Neural progenitor cell (in vitro differentiated cells): ENCODE data around the gene KRT9. TPM values are rescaled to one million over a fixed set of nuclear protein-coding genes. Genes with fewer than 3 reads are reported as not detected.
A peak's percentile ranks its signal among the peaks of the same experiment; 100 is the strongest.

ENCODE experiments used
- DNase-seq: peaks from one replicate; pipeline ENCODE4 v3.0.0-alpha.2; 2016; ENCODE audit warnings: low spot score
- H2AFZ ChIP-seq: fragments of 200-600 bp; sonication (generic); replicated peaks from 2 replicates; pipeline ENCODE4 v1.6.1; 2016; ENCODE audit warnings: antibody characterized with exemption
- H3F3A ChIP-seq: fragments of 200-600 bp; sonication (generic); 2 replicates; pipeline ENCODE4 v1.6.1; 2016; ENCODE audit warnings: antibody characterized with exemption, low read depth
- H3K27ac ChIP-seq: fragments of 200-600 bp; sonication (generic); 2 replicates; pipeline ENCODE4 v1.5.1; 2016; ENCODE audit warnings: mild to moderate bottlenecking
- H3K27me3 ChIP-seq: fragments of 200-600 bp; sonication (generic); 2 replicates; pipeline ENCODE4 v1.6.1; 2016; ENCODE audit warnings: mild to moderate bottlenecking, moderate library complexity
- H3K36me3 ChIP-seq: fragments of 200-600 bp; sonication (generic); 2 replicates; pipeline ENCODE4 v1.5.1; 2016
- H3K4me1 ChIP-seq: fragments of 200-600 bp; sonication (generic); 2 replicates; pipeline ENCODE4 v1.6.1; 2016; ENCODE audit warnings: mixed run types
- H3K4me2 ChIP-seq: fragments of 200-600 bp; sonication (generic); 2 replicates; pipeline ENCODE4 v1.6.1; 2016
- H3K4me3 ChIP-seq: fragments of 200-600 bp; sonication (generic); 2 replicates; pipeline ENCODE4 v1.5.1; 2016
- H3K79me2 ChIP-seq: fragments of 200-600 bp; sonication (generic); 2 replicates; pipeline ENCODE4 v1.6.1; 2016; ENCODE audit warnings: low read depth
- H3K9ac ChIP-seq: fragments of 200-600 bp; sonication (generic); 2 replicates; pipeline ENCODE4 v1.6.1; 2016
- H3K9me3 ChIP-seq: fragments of 200-600 bp; sonication (generic); 2 replicates; pipeline ENCODE4 v1.5.1; 2016; ENCODE audit warnings: low read depth
- H4K20me1 ChIP-seq: fragments of 200-600 bp; sonication (generic); 2 replicates; pipeline ENCODE4 v1.6.1; 2016; ENCODE audit warnings: low read depth
- H3K27ac Mint-ChIP-seq: 3 replicates; pipeline ENCODE4 v1.8.0; 2021; ENCODE audit warnings: mixed read lengths
- H3K27me3 Mint-ChIP-seq: 2 replicates; pipeline ENCODE4 v1.8.0; 2022; ENCODE audit warnings: low read depth, mild to moderate bottlenecking, inconsistent platforms, moderate library complexity, mixed read lengths; ENCODE audit not compliant: insufficient read depth
- H3K36me3 Mint-ChIP-seq: 3 replicates; pipeline ENCODE4 v1.8.0; 2021; ENCODE audit warnings: mixed read lengths
- H3K4me1 Mint-ChIP-seq: 3 replicates; pipeline ENCODE4 v1.8.0; 2021; ENCODE audit warnings: mixed read lengths
- H3K4me3 Mint-ChIP-seq: 3 replicates; pipeline ENCODE4 v1.8.0; 2021; ENCODE audit warnings: mild to moderate bottlenecking, moderate library complexity, mixed read lengths
- H3K9me3 Mint-ChIP-seq: 3 replicates; pipeline ENCODE4 v1.8.0; 2020; ENCODE audit warnings: mixed read lengths
- CTCF ChIP-seq: fragments of 200-600 bp; sonication (generic); IDR thresholded peaks from 2 replicates; pipeline ENCODE4 v1.5.1; 2017; ENCODE audit warnings: antibody characterized with exemption, mild to moderate bottlenecking
- EZH2 ChIP-seq: fragments of 200-600 bp; sonication (generic); IDR thresholded peaks from 2 replicates; pipeline ENCODE4 v1.6.1; 2017; ENCODE audit warnings: antibody characterized with exemption, mild to moderate bottlenecking, moderate library complexity
- EZH2phosphoT487 ChIP-seq: fragments of 200-600 bp; sonication (generic); IDR thresholded peaks from 2 replicates; pipeline ENCODE4 v1.6.1; 2017; ENCODE audit warnings: antibody characterized with exemption
- total RNA-seq: library from RNA; depleted of rRNA; stranded (reverse); fragments of >200 nt; gene quantifications from 2 replicates; pipeline ENCODE4 v1.2.3, GENCODE V29; 2015; ENCODE audit warnings: low replicate concordance

Gene KRT9
- total RNA-seq, 1 donor from 2014 or later, result not detected

GRCh38 chr17:41567317-41567716 lies 4.5 kb downstream of the KRT9 start:
- Mint-ChIP-seq H3K27ac (no peak overlapping the region), H3K36me3 (no peaks in the 10 kb centered on the region), H3K27me3 (peaks cover 13% of the 10 kb centered on the region), H3K4me1 (peaks cover 14% of the 10 kb centered on the region), H3K9me3 (no peaks in the 10 kb centered on the region), H3K4me3 (no peak overlapping the region)
- H3K36me3 ChIP-seq, result no peaks in the 10 kb centered on the region
- H3K4me3 ChIP-seq, result no peak overlapping the region
- no peak overlapping the region for H2AFZ ChIP-seq
- peaks cover 8% of the 10 kb centered on the region for H3K4me1 ChIP-seq
- TF ChIP-seq EZH2, result no peak
- TF ChIP-seq CTCF, result no peak
- no peak for TF ChIP-seq EZH2phosphoT487
- H3K27me3 ChIP-seq, result no peaks in the 10 kb centered on the region
- no peak overlapping the region for H3K9ac ChIP-seq
- no peaks in the 10 kb centered on the region for H3K9me3 ChIP-seq
- no peaks in the 10 kb centered on the region for H3K79me2 ChIP-seq
- H4K20me1 ChIP-seq, result no peaks in the 10 kb centered on the region
- no peak for DNase-seq
- no peak overlapping the region for H3K27ac ChIP-seq
- no peak overlapping the region for H3K4me2 ChIP-seq
- H3F3A ChIP-seq, result peaks cover 4% of the 10 kb centered on the region

- no peak overlapping the region for H2AFZ ChIP-seq
- H3K79me2 ChIP-seq, result no peaks in the 10 kb centered on the region
- no peak overlapping the region for H3K4me2 ChIP-seq
- H3K4me3 Mint-ChIP-seq, result no peak overlapping the region
- H3K4me1 Mint-ChIP-seq, result peaks cover 25% of the 10 kb centered on the region
- no peaks in the 10 kb centered on the region for H3K36me3 ChIP-seq
- TF ChIP-seq EZH2phosphoT487, result no peak
- no peak for TF ChIP-seq CTCF
- no peak for TF ChIP-seq EZH2
- peaks cover 8% of the 10 kb centered on the region for H3K4me1 ChIP-seq
- no peaks in the 10 kb centered on the region for H3K27me3 ChIP-seq
- H3F3A ChIP-seq, result peaks cover 4% of the 10 kb centered on the region
- H3K27ac Mint-ChIP-seq, result no peak overlapping the region
- no peak overlapping the region for H3K9ac ChIP-seq
- H3K36me3 Mint-ChIP-seq, result no peaks in the 10 kb centered on the region
- H3K27ac ChIP-seq, result no peak overlapping the region
- H3K9me3 ChIP-seq, result no peaks in the 10 kb centered on the region
- H3K9me3 Mint-ChIP-seq, result no peaks in the 10 kb centered on the region
- H4K20me1 ChIP-seq, result no peaks in the 10 kb centered on the region
- H3K27me3 Mint-ChIP-seq, result peaks cover 9% of the 10 kb centered on the region
- H3K4me3 ChIP-seq, result no peak overlapping the region
- DNase-seq, result no peak
These were observed 6.5 kb downstream of the KRT9 start for GRCh38 chr17:41565338-41565737.

GRCh38 chr17:41563607-41564170 lies 8.2 kb downstream of the KRT9 start:
- Histone ChIP-seq H3K27me3 (no peaks in the 10 kb centered on the region), H3K4me3 (no peak overlapping the region), H3K4me2 (peak overlapping the region; percentile 38), H2AFZ (no peak overlapping the region), H3K27ac (no peak overlapping the region), H3F3A (peaks cover 4% of the 10 kb centered on the region), H3K9me3 (no peaks in the 10 kb centered on the region), H3K36me3 (no peaks in the 10 kb centered on the region), H3K4me1 (peaks cover 8% of the 10 kb centered on the region), H3K79me2 (no peaks in the 10 kb centered on the region), H3K9ac (no peak overlapping the region), H4K20me1 (no peaks in the 10 kb centered on the region)
- peaks cover 25% of the 10 kb centered on the region for H3K4me1 Mint-ChIP-seq
- DNase-seq, result no peak
- H3K4me3 Mint-ChIP-seq, result no peak overlapping the region
- TF ChIP-seq CTCF (no peak), EZH2phosphoT487 (no peak), EZH2 (no peak)
- H3K27ac Mint-ChIP-seq, result no peak overlapping the region
- H3K27me3 Mint-ChIP-seq, result peaks cover 6% of the 10 kb centered on the region
- no peaks in the 10 kb centered on the region for H3K36me3 Mint-ChIP-seq
- H3K9me3 Mint-ChIP-seq, result no peaks in the 10 kb centered on the region
